Thymus (tissue), 11 donors: ENCODE results near the gene TMPRSS4. TPM values are rescaled to one million over a fixed set of nuclear protein-coding genes. Genes with fewer than 3 reads are reported as not detected.
A peak's percentile ranks its signal among the peaks of the same experiment; 100 is the strongest.

Experiments
- DNase-seq, 9 donors: peaks; one replicate each; pipeline ENCODE4 v3.0.0-alpha.2; 2013; ENCODE audit warnings: low spot score in 9 of 9, low read depth in 6 of 9, missing footprints in 1 of 9
- H3K27ac ChIP-seq, 2 donors: one replicate each; pipeline ENCODE4 v1.5.1; 2013; ENCODE audit warnings: control low read depth in 1 of 2, low read depth in 1 of 2, low read length in 1 of 2, mild to moderate bottlenecking in 1 of 2, moderate library complexity in 1 of 2
- H3K27me3 ChIP-seq, 2 donors: one replicate each; pipeline ENCODE4 v1.5.1; 2013; ENCODE audit warnings: low read length in 1 of 2; ENCODE audit not compliant: control insufficient read depth in 2 of 2, insufficient read depth in 1 of 2
- H3K36me3 ChIP-seq, 2 donors: one replicate each; pipeline ENCODE4 v1.5.1; 2013; ENCODE audit warnings: low read length in 1 of 2, mild to moderate bottlenecking in 1 of 2, moderate library complexity in 1 of 2; ENCODE audit not compliant: control insufficient read depth in 2 of 2, insufficient read depth in 2 of 2
- H3K4me1 ChIP-seq, 2 donors: one replicate each; pipeline ENCODE4 v1.5.1; 2013; ENCODE audit warnings: low read length in 2 of 2; ENCODE audit not compliant: control insufficient read depth in 2 of 2, insufficient read depth in 2 of 2
- H3K4me3 ChIP-seq, 2 donors: one replicate each; pipeline ENCODE4 v1.5.1; 2013; ENCODE audit warnings: low read length in 2 of 2, control low read depth in 1 of 2, mild to moderate bottlenecking in 1 of 2
- H3K9me3 ChIP-seq, 2 donors: one replicate each; pipeline ENCODE4 v1.5.1; 2013; ENCODE audit warnings: low read length in 1 of 2, mild to moderate bottlenecking in 1 of 2; ENCODE audit not compliant: control insufficient read depth in 2 of 2, insufficient read depth in 1 of 2
- WGBS: extraction: QIAGEN DNeasy Blood & Tissue Kit; methylation state at CpG from one replicate; pipeline ENCODE4 v1.1.7; 2013; 5-methylcytosine and 5-hydroxymethylcytosine counted together
- polyA plus RNA-seq: library from polyadenylated mRNA; stranded (reverse); fragments of 200-250 nt; gene quantifications from one replicate; pipeline ENCODE4 v1.2.3, GENCODE V29; 2013
- total RNA-seq: library from RNA; stranded (reverse); fragments of 120-200 nt; gene quantifications from one replicate; pipeline ENCODE4 v1.2.4, GENCODE V29; 2013
- donor health status: healthy.

The TMPRSS4 gene
- total and polyA plus RNA-seq, 2 donors: 2.5 to 7.4 TPM

DNA sequence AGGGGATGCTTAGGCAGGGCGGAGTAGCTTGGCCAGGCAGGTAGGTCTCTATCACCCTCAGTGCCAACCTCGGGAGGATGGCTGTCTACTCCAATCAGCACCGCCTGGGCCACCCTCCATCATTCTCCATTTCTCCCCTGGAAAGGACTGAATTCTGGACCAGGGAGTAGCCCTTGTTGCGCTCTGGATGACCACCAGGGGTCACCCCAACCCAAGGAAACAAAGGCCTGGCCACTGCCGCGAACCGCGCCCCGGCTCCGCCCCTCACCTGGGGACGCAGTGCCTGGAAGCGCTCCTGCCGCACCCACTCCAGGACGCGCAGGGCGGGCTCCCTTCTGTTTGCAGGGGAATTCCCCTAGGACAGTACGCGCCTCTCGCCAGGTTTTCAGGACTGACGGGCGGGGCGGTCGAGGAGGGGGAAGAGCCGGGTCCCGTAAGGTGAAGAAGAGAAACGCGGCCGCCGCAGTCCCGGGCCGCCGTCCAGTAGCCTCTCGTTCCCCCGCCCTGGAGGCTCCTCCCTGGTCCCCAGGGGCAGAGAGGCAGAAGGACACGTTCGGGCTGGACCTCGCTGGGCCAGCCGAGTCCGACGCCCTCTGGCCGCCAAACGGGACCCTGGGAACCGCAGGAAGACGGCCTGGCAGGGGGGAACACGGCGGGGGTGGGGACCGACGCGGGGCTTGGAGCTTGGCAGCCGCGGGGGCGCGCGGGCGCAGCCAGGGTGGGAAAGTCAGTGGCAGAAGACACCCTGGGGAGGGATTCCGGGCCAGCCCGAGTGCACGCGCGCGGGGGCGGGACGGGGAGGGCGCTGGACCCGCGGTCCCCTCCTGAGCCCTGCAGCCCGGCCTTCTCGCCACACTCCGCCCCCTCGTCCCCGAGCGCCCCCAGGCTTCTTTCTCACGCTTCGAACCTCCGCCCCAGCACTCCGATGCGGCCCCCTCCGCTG is 68.7 kb downstream of the TMPRSS4 start:
- Histone ChIP-seq H3K4me1 (peaks cover 0 to 8% of the 10 kb centered on the region in 2 donors), H3K27ac (peak overlapping the region in 1 of 2 donors; percentile 36), H3K4me3 (peak overlapping the region; percentile 42 to 59), H3K36me3 (no peaks in the 10 kb centered on the region), H3K27me3 (peaks cover 31 to 84% of the 10 kb centered on the region in 2 donors), H3K9me3 (peaks cover 0 to 3% of the 10 kb centered on the region in 2 donors)
- DNase-seq: peak; percentile 37 to 84 (median 62)
- 2% methylated on average over 78 of the region's 78 CpGs for WGBS

DNA sequence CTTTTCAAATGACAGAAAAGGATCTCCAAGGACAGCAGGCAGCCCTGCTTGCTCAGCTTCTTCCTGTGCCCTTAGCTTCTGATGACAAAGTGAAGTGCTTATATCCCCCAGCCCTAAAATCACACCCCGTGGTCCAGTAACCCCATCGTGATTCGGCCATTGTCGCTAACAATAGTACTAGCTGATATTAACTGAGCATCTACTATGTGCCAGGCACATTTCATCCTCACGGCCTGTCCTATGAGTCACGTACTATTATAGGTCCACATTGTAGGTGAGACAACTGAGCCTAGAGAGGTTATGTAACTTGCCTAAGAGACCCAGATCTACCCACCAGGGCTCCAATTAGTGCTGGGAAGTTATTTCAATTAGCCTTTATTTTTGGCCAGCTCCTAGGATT is 69.7 kb downstream of the TMPRSS4 start:
- DNase-seq: no peak
- peaks cover 0 to 8% of the 10 kb centered on the region in 2 donors for H3K4me1 ChIP-seq
- peaks cover 0 to 3% of the 10 kb centered on the region in 2 donors for H3K9me3 ChIP-seq
- H3K4me3 ChIP-seq: no peak overlapping the region
- H3K36me3 ChIP-seq: no peaks in the 10 kb centered on the region
- 99% methylated on average over 6 of the region's 6 CpGs for WGBS
- peaks cover 38 to 87% of the 10 kb centered on the region in 2 donors for H3K27me3 ChIP-seq
- H3K27ac ChIP-seq: no peak overlapping the region

DNA sequence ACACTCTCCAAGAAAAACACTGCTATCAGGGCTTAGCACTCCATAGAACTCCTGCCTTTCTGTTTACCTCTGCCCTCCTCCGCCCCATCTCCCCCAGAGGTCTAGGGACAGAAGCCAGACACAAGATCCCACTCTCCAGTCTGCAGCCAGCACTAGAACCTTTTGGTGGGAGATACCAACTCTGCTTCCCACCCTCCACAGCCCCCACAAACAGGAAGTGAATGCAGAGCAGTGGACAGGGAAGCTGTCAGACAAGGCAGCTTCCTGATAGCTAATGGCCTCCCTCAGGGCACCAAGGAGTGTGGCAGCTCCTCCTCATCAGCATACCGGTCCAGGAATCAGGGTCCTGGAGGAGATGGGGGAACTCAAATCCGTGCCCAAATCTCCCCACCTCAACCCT is 70.6 kb downstream of the TMPRSS4 start:
- H3K9me3 ChIP-seq: peaks cover 0 to 3% of the 10 kb centered on the region in 2 donors
- H3K36me3 ChIP-seq: no peaks in the 10 kb centered on the region
- no peak overlapping the region for H3K27ac ChIP-seq
- 92% methylated on average over 3 of the region's 3 CpGs for WGBS
- DNase-seq: no peak
- peaks cover under 1 to 14% of the 10 kb centered on the region in 2 donors for H3K4me1 ChIP-seq
- peaks cover 48 to 91% of the 10 kb centered on the region in 2 donors for H3K27me3 ChIP-seq
- no peak overlapping the region for H3K4me3 ChIP-seq

DNA sequence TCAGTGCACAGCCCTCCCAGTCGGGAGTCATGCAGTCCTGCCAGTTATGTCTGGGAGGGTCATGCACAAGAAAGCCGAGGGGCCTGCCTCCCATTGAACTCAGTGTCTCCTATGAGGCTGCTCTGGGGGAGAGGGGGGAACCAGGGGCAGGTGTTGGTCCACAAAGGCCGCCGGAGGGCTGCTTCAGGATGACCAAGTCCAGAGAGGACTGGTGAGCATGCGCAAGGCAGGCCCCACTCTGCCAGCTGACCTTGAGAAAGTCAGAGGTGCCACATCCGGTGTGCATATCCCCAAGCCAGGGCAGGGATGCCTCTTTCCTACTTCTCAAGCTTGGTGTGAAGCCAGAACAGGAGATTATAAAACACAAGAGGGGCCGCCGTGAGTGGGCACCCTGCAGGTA is 71.4 kb downstream of the TMPRSS4 start:
- H3K4me3 ChIP-seq: no peak overlapping the region
- 96% methylated on average over 8 of the region's 8 CpGs for WGBS
- H3K27me3 ChIP-seq: peaks cover 55 to 92% of the 10 kb centered on the region in 2 donors
- no peak for DNase-seq
- H3K9me3 ChIP-seq: peaks cover 0 to 3% of the 10 kb centered on the region in 2 donors
- peaks cover 6 to 14% of the 10 kb centered on the region in 2 donors for H3K4me1 ChIP-seq
- H3K27ac ChIP-seq: no peak overlapping the region
- no peaks in the 10 kb centered on the region for H3K36me3 ChIP-seq

DNA sequence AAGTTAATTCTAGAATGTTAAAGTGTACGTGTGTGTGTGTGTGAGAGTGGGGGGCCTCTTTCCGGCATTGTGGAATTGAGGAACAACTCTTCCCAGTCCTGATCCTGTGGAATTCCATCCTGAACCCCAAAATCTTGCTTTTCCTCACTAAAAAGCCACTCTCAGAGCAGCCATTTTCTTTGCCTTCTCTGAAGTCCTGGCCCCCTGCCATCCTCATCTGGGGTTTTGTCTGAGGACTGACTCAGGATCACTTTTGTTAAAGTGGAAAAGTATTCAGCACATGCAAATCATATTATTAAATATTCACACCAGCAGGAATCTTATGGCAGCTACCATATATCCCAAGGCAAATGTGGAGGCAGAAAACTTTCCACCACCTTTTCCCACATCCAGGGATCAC is 72.0 kb downstream of the TMPRSS4 start:
- H3K36me3 ChIP-seq: no peaks in the 10 kb centered on the region
- 88% methylated on average over 2 of the region's 2 CpGs for WGBS
- peaks cover 61 to 94% of the 10 kb centered on the region in 2 donors for H3K27me3 ChIP-seq
- no peak for DNase-seq
- no peak overlapping the region for H3K4me3 ChIP-seq
- H3K9me3 ChIP-seq: peaks cover 0 to 3% of the 10 kb centered on the region in 2 donors
- H3K4me1 ChIP-seq: peaks cover 6 to 18% of the 10 kb centered on the region in 2 donors
- H3K27ac ChIP-seq: no peak overlapping the region

DNA sequence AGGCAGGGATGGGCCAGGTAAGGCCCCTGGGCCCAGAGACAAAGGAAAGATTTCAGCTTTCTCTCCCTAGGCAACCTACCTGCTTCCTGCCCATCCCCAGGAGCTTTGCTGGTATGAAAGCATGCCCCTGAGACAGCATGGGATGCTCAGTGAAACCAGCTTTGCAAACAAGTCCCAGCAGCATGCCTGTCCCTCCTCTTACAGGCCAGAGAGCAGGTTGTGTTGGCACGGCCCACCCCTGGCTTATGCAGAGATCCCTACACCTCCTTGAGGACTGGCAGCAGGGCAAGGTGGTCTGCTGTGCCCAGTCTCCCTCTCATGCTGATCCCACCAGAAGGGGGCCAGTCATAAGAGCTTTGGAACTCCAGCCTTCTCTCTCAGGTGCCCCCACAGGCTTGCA is 72.6 kb downstream of the TMPRSS4 start:
- no peak overlapping the region for H3K27ac ChIP-seq
- no peak overlapping the region for H3K4me3 ChIP-seq
- WGBS: 94% methylated on average over 1 of the region's 1 CpG
- no peaks in the 10 kb centered on the region for H3K36me3 ChIP-seq
- no peak for DNase-seq
- peaks cover 6 to 18% of the 10 kb centered on the region in 2 donors for H3K4me1 ChIP-seq
- peaks cover 67 to 94% of the 10 kb centered on the region in 2 donors for H3K27me3 ChIP-seq
- H3K9me3 ChIP-seq: no peaks in the 10 kb centered on the region

DNA sequence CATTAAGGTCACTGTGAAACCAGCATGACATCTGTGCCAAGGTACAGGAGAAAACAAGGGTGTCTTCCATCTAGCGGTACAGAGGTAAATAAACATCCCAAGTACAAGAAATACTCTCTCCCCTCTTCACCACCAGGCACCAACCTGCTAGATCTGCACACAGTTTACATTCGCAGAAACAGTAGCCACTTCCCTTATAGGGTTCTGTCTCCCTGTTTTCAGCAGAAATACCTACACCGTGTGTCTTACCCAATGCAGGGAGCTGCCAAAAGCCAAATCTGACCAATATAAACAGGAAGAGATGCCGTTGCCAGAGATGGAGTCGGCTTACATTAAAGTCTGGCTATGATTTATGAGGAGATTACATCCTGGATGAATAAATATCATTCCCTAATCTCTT is 74.6 kb downstream of the TMPRSS4 start:
- no peak overlapping the region for H3K27ac ChIP-seq
- no peaks in the 10 kb centered on the region for H3K9me3 ChIP-seq
- 80% methylated on average over 5 of the region's 5 CpGs for WGBS
- no peaks in the 10 kb centered on the region for H3K36me3 ChIP-seq
- DNase-seq: no peak
- H3K27me3 ChIP-seq: peaks cover 70 to 94% of the 10 kb centered on the region in 2 donors
- peaks cover 6 to 16% of the 10 kb centered on the region in 2 donors for H3K4me1 ChIP-seq
- H3K4me3 ChIP-seq: no peak overlapping the region

DNA sequence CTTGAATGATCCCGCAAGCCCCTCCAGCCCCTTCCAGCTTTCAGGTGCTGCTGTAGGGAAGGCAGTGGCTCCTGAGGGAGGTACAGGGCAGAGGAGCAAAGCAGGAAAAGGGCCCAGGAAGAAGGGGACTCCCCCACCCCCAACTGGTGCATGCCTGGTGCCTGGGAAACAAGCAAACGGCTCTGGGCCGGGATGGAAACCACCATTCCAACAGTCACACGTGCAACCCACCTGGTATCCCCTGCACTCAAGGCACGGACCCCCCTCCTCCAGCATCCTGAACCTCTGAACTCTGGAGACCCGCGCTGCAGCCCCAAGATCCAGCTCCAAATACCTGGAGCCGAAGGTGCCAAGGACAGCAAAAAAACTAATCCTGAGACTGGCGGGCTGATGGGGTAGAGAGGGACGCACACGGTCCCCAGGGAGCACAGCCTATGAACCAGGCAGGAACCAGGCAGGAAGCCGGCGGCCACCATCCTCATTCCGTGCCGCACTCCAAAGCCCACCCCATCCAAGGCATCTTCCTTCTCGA is 75.2 kb downstream of the TMPRSS4 start:
- peaks cover 71 to 94% of the 10 kb centered on the region in 2 donors for H3K27me3 ChIP-seq
- 52% methylated on average over 16 of the region's 16 CpGs for WGBS
- H3K4me1 ChIP-seq: peaks cover 6 to 21% of the 10 kb centered on the region in 2 donors

More for the DNA sequence above, 75.2 kb downstream of the TMPRSS4 start:
- no peak for DNase-seq
- H3K36me3 ChIP-seq: no peaks in the 10 kb centered on the region
- no peak overlapping the region for H3K4me3 ChIP-seq
- no peaks in the 10 kb centered on the region for H3K9me3 ChIP-seq
- H3K27ac ChIP-seq: no peak overlapping the region
